Neural cell (in vitro differentiated cells): ENCODE data around the gene ARHGAP18.

Experiments
- CTCF ChIP-seq: fragments of 450-650 bp; IDR thresholded peaks from 2 replicates; pipeline ENCODE4 v1.5.1; 2014; ENCODE audit warnings: antibody characterized with exemption, mild to moderate bottlenecking, moderate library complexity; ENCODE audit not compliant: poor library complexity, severe bottlenecking
- MXI1 ChIP-seq: fragments of 450-650 bp; conservative IDR thresholded peaks from 2 replicates; pipeline ENCODE4 v1.6.1; 2014; ENCODE audit warnings: antibody characterized with exemption, mild to moderate bottlenecking; ENCODE audit not compliant: poor library complexity, severe bottlenecking
- TAF1 ChIP-seq: IDR thresholded peaks from 2 replicates; pipeline ENCODE4 v1.6.1; 2012; ENCODE audit warnings: low read depth

- TF ChIP-seq TAF1 (no peak), CTCF (no peak), MXI1 (no peak)
Measured at GRCh38 chr6:129612440-129612839, 97.5 kb downstream of the ARHGAP18 start.
